Hematopoietic multipotent progenitor cell (in vitro differentiated cells): ENCODE data around the gene KLHL35. TPM values are rescaled to one million over a fixed set of nuclear protein-coding genes. Genes with fewer than 3 reads are reported as not detected.
A peak's percentile ranks its signal among the peaks of the same experiment; 100 is the strongest.

Experiments used
- DNase-seq, 3 donors: peaks; one replicate each; pipeline ENCODE4 v3.0.0-alpha.2; 2011 to 2015; ENCODE audit warnings: low read depth in 2 of 3, low spot score in 2 of 3
- total RNA-seq: library from RNA; depleted of rRNA; stranded (reverse); fragments of >200 nt; gene quantifications from one replicate; pipeline ENCODE4 v1.2.3, GENCODE V29; 2012

The KLHL35 gene
- total RNA-seq, 1 donor = 1.6 TPM

DNA sequence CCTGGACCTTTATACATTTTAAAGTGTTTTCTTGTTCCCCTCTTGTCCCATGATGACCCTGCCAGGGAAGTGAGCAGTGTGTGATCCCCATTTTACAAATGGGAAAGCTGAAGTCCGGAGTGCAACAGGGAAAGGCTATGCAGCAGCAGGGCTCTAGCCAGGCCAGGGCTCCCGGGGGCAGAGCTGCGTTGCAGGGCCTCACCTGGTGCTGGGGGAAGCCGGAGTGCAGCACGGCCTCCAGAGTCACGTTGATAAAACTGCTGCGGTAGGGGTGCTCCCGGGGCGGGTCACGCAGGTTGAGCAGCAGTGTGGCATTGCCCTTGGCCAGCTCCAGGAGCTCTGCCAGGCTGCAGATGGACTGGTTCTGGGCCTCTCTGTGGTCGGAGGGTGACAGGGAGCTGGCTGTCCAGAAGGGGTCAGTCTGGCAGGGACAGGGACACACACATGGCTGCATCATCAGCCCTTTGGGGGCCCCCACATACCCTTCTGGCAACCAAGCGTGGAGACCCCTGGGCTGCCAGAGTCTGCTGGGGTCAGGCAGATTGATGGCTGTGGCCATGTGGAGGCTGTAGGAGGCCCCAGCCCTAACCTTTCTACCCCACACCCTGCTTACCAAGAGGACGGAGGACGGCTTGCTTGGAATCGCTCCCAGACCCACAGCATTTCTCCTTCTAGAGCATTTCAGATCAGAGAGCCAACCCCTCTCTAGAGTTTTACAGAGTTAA, 9.3 kb upstream of the KLHL35 start:
- DNase-seq = no peak

DNA sequence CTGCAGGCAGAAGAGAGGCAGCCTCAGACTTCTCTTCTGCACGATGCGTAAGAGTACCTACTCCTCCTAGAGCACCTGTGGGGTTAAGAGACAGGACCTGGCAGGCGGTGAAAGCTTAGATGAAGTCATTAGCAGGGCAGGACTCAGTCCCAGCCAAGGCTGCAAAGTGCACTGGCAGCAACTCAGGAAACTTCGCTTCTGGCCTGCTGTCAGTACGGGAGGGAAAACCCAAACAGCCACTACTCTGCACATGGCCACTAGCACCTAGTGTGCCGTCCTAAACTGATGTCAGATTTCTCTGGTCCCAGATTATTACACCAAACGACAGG, 8.8 kb upstream of the KLHL35 start:
- no peak for DNase-seq

DNA sequence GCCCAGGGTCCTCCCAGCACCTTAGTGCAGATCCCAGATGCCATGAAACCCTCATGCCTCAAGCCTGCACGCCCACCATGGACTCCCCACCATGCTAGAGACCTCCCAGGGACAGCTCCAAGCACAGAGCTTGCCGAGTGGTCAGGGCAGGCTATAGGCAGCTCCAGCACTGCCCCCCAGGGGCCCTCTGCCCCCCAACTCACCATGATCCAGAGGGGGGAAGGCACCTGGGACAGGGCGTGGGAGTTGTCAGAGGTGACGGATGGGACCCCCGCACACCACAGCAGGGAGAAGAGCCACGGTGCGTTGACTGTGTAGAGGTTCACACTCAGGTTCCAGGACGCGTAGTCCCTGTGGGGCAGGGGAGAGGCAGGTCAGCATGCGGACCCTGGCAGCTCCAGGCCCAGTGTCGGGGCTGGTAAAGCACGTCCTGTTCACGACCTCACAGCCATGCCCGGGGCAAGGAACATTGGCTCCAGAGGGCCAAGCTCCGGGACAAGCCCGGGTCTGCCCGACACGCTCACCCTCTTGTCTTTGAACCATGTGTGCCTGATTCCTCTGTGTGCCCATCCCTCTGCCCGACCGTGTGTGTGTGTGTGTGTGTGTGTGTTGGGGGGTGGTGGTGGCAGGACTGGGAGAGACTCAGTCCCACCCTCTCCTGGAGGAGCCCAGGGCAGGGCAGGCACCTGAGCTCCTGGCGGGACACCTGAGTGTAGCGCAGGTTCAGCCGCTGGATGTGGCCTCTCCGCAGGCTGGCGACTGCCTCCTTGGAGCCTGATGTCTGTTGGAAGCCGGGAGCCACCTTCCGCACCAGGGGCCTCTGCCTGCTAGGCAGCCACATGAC, 8.2 kb upstream of the KLHL35 start:
- DNase-seq = no peak

DNA sequence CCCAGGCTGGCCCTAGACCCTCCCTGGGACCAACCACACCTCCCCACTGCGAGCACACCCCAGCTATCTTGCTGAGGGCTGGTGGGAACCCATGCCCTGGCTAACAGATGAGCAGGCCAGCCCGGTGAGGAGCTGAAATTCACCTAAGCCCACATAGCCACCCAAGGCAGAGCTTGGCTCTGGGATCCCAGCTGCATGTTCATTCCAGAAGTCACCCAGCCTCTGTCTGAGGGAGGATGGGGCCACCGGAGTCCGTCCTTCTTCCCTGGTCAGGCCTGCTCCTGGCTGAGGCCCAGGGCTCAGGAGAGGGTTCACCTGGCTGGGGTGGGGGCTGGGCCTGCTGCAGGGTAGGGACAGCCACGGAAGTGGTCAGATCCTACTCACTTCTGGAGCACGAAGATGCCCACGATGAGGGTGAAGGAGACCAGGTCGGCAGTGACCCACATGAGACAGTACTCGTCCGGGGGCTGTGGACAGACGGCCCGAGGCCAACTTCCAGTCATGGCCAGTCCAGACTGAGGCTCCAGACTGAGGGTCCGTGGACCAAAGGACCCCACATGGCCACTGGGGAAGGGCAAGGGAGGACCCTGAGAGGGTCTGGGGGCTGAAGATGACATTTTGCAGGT, 6.6 kb upstream of the KLHL35 start:
- DNase-seq = no peak

DNA sequence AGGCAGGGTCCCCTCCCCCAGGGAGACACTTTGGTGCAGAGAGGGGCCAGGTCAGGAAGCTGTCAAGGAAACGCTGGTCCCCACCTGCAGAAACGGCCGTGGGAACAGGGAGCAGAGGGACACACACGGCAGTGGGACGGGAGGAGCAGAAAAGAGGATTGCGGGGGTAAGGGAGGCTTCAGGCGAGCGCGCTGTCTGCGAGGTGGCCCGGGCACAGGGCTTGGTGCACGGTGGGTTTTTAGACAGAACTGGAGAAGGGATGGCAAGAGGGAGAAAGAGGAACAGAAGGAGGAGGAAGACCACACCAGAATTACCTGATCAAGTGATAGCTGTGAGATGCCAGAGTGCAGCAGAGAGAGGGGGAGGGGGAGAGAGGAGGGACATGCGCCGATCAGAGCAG, 6.0 kb upstream of the KLHL35 start:
- DNase-seq = no peak

DNA sequence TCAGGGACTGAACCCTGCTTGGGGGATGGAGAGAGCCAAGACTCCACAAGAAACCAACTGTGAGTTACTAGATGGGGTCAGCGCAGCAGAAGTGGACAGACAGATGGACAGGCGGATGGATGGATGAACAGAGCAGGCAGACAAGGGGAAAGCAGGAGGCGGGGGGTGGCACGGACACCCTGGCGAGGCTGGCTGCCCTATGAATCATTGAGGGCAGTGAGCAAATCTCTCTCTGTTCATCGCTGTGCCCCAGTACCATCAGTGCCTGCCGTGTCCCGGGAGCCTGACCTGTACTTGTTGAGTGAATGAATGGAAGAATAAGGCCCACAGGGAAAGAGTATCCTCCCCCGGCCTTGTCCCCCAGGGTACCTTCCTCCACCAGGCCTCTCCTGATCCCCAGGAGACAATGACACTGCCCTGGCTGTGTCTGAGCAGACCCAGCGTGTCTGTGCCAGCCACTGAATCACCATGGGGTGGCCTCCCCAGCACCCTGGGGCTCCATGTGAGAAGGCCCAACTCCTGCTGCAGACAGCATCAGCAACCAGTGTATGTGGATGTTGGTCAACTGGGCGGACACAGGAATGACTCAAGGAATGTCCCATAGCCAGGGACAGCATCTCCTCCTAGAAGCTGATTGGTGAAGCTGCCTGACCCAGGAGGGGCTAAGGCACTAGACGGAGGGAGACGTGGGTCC, 5.1 kb upstream of the KLHL35 start:
- DNase-seq = no peak

DNA sequence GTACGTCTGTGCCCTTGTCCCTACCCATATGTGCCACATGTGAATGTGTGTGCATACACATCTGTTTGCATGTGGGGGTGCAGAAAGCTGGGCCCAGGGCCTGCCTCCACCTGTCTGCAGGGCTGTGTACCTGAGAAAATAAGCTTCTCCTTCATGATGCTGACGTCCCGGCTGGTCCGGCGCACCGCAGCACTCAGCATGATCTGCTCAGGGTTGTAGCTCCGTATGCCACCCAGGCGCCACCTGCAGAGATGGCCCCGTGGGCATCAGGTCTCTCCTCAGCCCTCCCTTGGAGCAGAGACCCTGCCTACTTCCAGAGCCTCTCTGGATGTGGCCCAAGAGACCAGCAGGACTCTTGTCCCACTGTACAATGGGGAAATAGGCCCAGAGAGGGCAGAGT, 3.8 kb upstream of the KLHL35 start:
- no peak for DNase-seq

DNA sequence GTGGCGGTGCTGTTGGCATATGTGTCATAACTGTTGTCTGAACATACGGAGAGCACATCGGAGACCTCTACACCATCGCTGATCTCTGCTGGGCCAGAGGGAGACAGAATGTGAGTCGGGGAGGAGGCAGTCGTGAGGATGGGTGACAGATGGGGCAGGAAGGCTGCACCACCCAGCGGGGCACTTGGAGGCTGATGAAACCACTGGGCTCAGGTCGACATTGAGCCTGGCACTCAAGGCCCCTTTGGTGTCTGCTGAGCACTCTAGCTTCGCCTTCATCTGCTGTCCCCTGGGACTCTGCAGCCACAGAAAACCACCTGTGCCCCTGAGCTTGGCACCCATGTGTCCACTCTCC, 2.5 kb upstream of the KLHL35 start:
- DNase-seq = no peak

DNA sequence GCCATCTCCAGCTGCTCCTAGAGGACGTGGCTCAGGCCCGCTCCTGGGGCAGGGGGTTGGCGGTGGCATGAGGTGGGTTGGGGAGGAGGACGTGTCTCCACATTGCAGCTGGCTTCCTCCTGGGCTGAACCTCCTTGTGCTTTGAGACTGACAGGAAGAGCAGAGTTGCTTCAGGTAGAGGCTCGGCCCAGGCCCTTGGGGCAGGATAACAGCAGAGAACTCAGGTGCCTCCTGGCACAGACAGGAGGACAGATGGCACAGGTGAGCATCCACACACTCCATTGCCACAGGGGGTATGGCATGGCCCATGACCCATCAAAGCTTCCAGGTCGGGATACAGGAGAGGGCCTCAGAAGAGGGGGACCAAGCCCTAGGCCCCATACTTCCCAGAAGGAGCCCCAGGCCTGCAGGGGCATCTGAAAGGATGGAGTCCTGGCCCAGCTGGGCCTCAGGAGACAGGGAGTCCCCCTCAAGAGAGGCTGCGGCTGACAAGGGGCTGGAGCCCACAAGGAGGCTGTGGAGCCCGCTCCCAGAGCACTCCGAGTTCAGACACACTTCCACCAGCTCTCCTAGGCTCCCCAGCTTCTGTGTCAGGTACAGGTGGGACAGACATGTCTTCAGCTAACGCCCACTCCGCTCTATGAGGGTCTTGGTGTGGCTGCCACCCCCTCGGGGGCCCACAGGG, 2.0 kb upstream of the KLHL35 start:
- DNase-seq = no peak

DNA sequence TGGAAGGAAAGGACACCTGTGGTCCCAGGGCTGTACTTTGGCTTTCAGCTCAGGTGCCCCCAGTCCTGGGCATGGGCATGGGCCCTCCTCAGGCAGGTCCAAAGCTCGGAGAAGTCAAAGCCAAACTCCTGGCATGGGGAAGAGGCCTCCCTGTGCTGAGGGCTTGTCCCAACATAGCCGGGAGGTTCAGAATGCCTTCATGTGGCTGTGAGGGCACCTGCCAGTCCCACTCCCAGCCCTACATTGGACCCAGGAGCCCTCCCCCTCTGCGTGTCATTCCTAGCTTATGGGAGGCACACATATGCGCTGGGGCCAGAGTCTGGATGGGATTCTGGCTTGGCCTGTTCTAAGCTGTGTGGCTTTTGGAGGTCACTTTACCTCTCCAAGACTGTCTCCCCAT, 1.0 kb upstream of the KLHL35 start:
- no peak for DNase-seq

DNA sequence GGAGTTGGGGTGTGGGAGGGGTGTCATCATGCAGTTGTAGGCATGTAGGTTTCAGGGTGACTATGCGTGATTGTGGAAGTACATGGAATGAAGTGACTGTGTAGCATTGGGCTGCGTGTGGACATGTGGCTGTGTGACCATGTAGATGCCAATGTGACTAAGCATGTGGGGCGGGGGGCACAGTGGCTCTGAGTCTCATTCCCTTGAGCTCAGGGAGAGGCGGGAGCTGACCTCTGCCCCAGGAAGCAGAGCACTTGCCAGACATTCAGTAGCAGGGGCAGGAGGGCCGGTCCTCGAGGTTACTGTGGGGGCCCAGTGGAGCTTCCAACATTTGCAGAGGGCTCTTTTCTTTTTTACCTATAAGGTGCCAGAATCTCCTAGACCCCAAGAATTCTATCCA, 440 bp upstream of the KLHL35 start:
- DNase-seq = no peak

DNA sequence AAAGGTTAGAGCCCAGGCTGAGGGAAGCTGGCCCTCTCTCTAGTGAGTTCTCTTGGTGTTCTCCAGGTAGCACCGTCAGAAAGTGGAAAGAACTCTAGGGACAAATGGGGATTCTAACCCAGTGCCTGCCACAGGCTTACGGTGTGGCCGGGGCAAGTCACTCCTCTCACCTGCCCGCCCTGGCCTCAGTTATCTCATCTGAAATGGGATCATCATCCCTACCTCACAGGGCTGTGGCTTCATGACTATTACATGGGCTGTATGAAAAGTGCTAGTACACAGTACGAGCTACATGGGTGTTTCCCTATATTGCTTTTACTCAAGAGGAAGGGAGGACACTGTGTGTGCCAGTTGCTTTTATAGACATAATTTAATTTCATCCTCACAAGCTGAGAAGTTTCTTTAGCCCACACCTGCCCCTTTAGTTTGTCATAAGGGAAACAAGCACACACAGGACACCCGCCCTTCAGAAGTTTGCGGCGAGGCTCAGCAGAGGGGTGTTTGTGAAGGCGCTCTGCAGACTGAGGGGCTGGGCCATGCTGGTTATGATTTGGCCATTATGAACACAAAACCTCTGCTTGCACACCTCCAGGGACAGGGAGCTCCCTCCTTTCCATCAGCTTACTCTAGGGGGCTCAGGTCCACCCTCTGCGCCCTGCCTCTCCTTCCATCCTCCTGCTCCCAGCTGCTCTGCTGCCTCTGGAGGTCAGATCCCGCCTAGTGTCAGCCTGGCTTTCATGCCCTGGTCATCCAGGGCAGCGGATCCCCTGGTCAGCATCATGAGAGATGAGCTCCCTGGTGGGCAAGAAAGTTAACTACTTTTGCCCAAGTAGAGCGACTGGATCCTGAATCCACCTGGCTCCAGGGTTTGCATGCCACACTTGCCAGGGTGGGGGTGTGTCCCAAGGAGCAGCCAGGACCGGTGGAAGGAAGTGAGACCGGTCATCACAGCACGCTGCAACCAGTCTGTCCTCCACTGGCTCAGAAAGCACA, 1.2 kb downstream of the KLHL35 start:
- no peak for DNase-seq

DNA sequence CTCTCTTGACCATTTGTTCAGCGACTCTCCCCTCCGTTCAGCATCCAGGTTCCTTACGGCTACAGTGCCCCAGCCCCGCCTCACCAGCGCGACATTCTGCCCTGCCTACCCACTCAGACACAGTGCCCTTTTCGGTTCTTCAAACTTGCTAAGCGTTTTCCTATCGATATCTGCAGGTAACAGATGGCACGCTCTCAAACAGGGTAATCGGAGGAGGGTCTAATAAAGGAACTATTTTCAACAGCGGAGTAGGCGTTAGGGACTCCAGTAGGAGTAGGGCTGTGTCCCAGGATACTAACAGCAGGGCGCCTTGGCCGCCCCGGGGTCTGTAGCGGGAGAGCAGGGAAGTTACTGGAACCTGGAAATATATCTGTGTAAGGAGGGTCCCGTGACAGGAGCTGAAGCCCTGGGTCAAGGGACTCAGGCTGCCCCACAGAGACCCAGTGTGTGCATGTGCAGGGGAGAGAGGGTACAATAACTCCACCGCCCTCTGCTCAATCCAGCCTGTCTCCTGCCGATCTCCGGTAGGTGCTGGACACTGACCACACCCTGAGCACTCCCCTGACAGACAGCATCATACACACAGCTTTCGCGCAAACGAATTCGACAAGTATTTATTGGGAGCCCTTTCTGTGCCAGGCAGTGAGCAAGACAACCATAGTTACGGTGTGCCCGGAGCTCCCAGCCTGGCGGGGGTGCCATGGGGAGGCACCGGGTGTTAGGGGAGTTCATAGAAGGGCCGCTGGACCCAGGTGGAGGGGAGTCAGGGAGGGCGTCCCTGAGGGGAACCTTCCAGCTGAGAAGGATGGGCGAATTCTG, 2.1 kb downstream of the KLHL35 start:
- no peak for DNase-seq

DNA sequence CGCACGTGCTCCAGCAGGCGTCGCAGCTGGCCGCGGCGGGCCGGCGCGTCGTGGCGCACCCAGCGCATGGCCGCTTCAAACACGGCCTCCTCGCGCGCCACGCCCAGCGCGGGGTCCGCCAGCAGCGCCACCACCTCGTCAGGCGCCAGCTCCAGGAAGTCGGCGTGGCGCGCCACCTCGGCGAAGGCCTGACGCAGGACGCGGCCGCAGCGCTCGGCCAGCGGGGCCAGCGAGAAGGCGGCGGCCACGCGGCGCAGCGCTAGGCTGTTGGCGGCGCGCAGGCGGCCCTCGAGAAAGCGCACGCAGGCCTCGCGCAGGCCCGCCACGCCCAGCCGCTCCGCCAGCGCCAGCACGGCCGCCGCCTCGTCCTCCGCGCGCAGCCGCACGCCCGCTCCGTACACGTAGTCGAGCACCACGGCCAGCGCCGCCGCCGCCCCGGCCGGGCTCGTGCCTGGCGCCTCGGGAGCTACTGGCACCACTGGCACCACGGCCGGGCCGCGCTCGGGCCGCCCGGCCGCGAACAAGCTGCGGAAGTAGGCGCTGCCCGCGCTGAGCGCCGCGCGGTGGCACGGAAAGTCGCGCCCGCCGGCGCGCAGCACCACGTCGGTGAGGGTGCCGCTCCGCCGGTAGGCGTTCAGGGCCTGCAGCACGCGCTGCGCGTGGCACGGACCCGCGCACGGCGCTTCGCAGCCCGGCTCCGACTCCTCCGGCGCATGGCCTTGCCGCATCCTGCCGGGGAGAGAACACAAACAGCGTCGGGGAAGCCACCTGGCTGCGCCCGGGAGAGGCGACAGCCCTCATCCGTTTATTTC, 2.9 kb downstream of the KLHL35 start:
- DNase-seq = peak; percentile 39 to 73 (median 68)

DNA sequence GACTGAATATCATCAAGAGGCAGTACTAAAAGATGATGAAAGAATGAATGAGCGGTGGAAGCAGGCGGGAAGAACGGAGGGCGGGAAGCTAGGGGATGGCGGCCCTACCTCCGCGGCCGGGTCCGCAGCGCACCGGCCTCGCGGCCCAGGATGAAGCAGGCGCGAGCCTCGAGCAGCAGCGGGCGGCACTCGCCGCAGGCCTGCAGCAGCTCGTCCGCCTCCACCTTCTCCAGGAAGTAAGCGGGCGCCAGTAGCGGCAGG, 3.4 kb downstream of the KLHL35 start:
- DNase-seq = no peak

DNA sequence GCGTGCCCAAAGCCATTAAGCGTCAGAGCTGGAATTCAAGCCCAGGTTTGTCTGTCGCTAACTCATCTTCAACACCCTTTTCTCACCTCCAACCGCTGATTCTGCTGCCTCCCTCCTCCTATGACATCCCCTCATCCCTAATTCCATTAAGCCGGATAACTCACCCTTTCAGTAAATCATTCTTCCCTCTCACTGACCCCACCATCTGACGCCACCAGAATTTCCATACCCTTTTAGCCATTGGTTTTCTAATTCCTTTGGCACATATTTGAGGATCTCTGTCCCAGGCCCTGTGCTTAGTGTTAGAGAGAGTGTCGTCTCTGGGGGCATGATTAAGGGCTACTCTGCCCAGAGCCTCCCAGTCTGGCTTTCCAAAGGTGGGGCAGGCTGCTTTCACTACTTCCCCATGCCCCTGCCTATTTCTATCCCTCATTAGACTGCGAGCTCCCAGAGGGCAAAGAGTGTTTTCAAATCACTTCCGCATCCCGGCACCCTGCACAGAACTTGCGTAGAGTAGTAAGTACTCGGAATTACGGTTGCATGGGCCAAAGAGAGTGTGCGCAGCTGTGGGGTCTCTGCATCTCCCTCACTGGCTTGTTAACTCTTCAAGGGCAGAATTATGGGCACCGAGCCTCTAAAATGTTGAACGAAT, 3.9 kb downstream of the KLHL35 start:
- DNase-seq = no peak

DNA sequence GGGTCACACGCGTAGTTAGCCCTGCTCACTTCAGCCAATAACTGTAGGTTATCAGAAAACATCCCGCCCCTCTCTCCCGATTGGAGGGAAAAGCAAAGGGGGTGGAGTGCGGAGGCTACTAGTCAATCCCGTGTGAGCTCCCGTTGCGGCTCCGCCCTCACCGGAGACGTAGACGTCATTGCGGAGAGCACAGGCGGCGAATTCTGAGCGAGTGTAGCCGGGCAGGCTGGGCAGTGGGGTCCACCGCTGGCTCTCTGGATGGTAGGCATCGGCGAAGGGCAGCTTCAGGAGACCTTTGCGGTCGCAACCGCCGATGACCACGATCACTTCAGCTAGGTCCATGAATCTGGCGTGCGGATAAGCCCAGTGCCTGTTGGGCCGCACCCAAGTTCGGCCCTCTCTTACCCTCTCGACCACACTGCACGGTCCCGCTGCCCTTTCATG, 4.7 kb downstream of the KLHL35 start:
- peak in 2 of 3 donors; percentile 88 to 95 for DNase-seq

DNA sequence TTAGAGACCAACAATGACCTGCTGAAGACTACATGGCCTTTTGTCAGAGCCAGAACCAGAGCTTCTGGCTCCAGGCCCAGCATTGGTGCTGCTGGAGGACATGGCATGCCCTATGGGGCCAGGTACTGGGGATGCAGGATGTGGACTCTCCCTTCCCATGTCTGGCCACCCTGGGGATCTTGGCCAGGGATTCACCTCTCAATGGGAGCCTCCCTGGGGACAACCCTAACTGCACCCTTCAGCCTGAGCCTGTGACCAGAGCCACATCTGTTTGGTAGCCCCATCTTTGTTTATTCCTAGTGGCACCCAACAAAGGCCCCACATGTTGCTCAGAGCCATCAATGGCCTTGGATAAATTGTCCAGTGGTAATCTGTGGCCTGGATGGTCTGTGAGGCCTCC, 5.8 kb downstream of the KLHL35 start:
- no peak for DNase-seq
